Psoas muscle (tissue), 8 donors: ENCODE results near the gene TANC2. TPM values are rescaled to one million over a fixed set of nuclear protein-coding genes. Genes with fewer than 3 reads are reported as not detected.

ENCODE experiments used
- ATAC-seq, 4 donors: fragments of 200-7000 bp; cut with Tn5 transposase; one replicate each; pipeline ENCODE4 v1.9.1; 2020; ENCODE audit warnings: moderate library complexity in 3 of 4, mild to moderate bottlenecking in 2 of 4
- DNase-seq, 2 donors: peaks; one replicate each; pipeline ENCODE4 v3.0.0-alpha.2; 2020
- H3K27ac ChIP-seq: fragments of 200-600 bp; one replicate; pipeline ENCODE4 v1.8.0; 2022
- H3K27me3 ChIP-seq, 3 donors: fragments of 200-600 bp in 1 of 3; one replicate each; pipeline versions ENCODE4 v1.6.1 to v1.8.0; 2013 to 2022; ENCODE audit warnings: low read length in 2 of 3, mild to moderate bottlenecking in 2 of 3, moderate library complexity in 1 of 3; ENCODE audit not compliant: insufficient read depth in 3 of 3
- H3K36me3 ChIP-seq, 2 donors: fragments of 200-600 bp in 1 of 2; one replicate each; pipeline versions ENCODE4 v1.6.1 to v1.8.0; 2013 to 2022; ENCODE audit warnings: low read depth in 1 of 2, mild to moderate bottlenecking in 1 of 2, moderate library complexity in 1 of 2; ENCODE audit not compliant: insufficient read depth in 1 of 2
- H3K4me1 ChIP-seq: fragments of 200-600 bp; one replicate; pipeline ENCODE4 v1.8.0; 2022
- H3K4me3 ChIP-seq: fragments of 200-600 bp; one replicate; pipeline ENCODE4 v1.8.0; 2022; ENCODE audit warnings: mild to moderate bottlenecking
- H3K9me3 ChIP-seq: fragments of 200-600 bp; one replicate; pipeline ENCODE4 v1.8.0; 2022
- WGBS, 3 donors: extraction: QIAGEN DNeasy Blood & Tissue Kit; methylation state at CpG; one replicate each; pipeline versions ENCODE4 v1.1.6 to v1.1.7; 2013; 5-methylcytosine and 5-hydroxymethylcytosine counted together
- intact Hi-C, 2 donors: fragments of 100-400 bp; cut with DNase I; formaldehyde crosslinking; loops; one replicate each; pipeline versions ENCODE4 v1.11.0 to v1.14.2; 2022
- polyA plus RNA-seq, 3 donors: library from polyadenylated mRNA; stranded (reverse); fragments of 200-250 nt; gene quantifications; one replicate each; pipeline ENCODE4 v1.2.3, GENCODE V29; 2013
- total RNA-seq, 4 donors: library from RNA; stranded (reverse); fragmentation: NEBNext Ultra II Directional in 2 of 4; extraction: Animal tissue kit (Norgen Biotek cat#: 25700) in 2 of 4; gene quantifications; one replicate each; pipeline versions ENCODE4 v1.2.1 to v1.2.4, GENCODE V29; 2021 to 2023
- TF ChIP-seq, protein P1 (sequence below): fragments of 200-600 bp; IDR thresholded peaks from one replicate; pipeline ENCODE4 v1.8.0; 2022; ENCODE audit warnings: antibody characterized with exemption
- donor health status: healthy with polysubstance abuse.
- donor health status: DM: no; HTN: no; CAD: no; lungs with moderate emphysema.
- donor health status: Bipolar disorder and iron deficiency.
- donor health status: healthy.
- donor health status: DM: yes; HTN: yes; CAD: no.
- donor health status: DM: no; HTN: no; CAD: no.
- donor health status: DM: no; HTN: no; CAD: no.
- donor health status: DM: yes; HTN: yes; CAD: no.

The TANC2 gene
- total and polyA plus RNA-seq, 7 donors: 1.2 to 12.4 (median 6.1) TPM

DNA sequence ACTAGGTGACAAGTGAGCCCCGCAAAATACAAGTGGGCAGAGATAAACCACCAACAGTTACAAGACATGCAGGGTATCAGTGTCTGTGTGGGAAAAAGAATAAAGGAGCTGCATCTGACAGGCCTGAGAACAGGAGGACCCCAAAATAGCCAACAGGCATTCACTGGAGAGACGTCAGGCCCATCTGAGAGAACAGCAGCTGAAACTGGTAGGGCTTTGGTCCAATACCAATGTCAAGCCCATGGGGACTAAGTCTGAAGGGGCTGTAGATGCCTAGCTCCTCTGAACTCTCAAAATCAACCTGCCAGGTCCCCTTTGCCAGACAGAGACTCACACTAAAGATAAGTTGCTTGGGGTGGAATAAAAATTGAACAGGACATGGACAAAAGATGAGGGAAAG lies 30.5 kb upstream of the TANC2 start:
- no peak for DNase-seq
- TF ChIP-seq, protein P1, sequence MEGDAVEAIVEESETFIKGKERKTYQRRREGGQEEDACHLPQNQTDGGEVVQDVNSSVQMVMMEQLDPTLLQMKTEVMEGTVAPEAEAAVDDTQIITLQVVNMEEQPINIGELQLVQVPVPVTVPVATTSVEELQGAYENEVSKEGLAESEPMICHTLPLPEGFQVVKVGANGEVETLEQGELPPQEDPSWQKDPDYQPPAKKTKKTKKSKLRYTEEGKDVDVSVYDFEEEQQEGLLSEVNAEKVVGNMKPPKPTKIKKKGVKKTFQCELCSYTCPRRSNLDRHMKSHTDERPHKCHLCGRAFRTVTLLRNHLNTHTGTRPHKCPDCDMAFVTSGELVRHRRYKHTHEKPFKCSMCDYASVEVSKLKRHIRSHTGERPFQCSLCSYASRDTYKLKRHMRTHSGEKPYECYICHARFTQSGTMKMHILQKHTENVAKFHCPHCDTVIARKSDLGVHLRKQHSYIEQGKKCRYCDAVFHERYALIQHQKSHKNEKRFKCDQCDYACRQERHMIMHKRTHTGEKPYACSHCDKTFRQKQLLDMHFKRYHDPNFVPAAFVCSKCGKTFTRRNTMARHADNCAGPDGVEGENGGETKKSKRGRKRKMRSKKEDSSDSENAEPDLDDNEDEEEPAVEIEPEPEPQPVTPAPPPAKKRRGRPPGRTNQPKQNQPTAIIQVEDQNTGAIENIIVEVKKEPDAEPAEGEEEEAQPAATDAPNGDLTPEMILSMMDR: no peak
- no peak overlapping the region for H3K27ac ChIP-seq
- no peaks in the 10 kb centered on the region for H3K4me1 ChIP-seq
- no peaks in the 10 kb centered on the region for H3K27me3 ChIP-seq
- 60 to 70% (median 64%) methylated on average over 2 of the region's 2 CpGs for WGBS, 3 donors
- H3K9me3 ChIP-seq: no peaks in the 10 kb centered on the region
- intact Hi-C loops: no loop called here
- no peak for ATAC-seq
- H3K36me3 ChIP-seq: no peaks in the 10 kb centered on the region
- H3K4me3 ChIP-seq: no peak overlapping the region

DNA sequence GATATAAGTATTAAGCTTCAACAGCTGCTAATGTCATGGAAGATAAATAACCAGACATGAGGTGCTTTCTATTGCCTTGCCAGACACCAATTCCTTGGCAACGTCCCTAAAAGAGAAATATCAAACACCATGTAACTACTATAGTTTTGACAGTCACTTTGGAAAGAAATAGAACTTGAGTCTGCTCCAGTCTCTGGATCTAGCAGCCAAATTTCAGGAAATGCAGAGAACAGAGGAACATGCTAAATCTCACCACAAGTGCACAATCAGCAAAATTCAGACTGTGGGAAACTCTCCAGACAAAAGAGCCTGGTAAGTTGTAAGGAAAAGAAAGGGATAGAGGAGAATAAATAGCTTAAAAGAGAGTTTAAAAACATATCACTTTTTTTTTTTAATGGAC lies 28.4 kb upstream of the TANC2 start:
- DNase-seq (no peak), ATAC-seq (no peak)
- no peak overlapping the region for H3K27ac ChIP-seq
- no peak overlapping the region for H3K4me3 ChIP-seq
- WGBS, 3 donors: 21 to 30% (median 23%) methylated on average over 1 of the region's 1 CpG
- H3K9me3 ChIP-seq: peaks cover 9% of the 10 kb centered on the region
- no peaks in the 10 kb centered on the region for H3K4me1 ChIP-seq
- TF ChIP-seq, protein P1: no peak
- H3K36me3 ChIP-seq: no peaks in the 10 kb centered on the region
- no peaks in the 10 kb centered on the region for H3K27me3 ChIP-seq
- intact Hi-C loops: no loop called here

DNA sequence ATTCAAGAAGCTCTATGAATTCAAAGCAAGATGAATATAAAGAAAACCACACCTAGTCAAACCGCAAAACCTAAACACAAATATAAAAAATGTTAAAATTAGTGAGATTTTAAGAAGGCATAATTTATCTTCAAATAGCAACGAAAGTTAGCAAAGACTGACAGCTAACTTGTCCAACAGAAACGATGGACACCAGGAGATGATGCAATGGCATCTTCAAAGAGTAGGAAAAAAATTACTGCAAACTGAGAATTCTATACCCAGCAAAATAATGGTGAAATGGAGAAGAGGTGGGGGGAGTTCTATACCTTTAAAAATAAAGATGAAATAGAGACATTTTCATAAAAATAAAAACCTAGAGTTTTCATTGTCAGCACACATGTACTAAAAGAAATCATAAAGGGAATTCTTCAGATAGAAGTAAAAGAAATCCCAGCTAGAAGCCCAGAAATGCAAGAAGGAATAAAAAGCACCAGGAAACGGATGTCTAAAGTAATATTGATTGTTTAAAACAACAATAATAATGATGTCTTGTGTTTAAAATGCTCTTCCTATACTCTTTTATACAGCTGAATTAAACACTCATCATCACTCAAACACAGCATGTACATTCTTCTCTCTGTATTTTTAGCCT lies 24.6 kb upstream of the TANC2 start:
- Histone ChIP-seq H3K27ac (no peak overlapping the region), H3K9me3 (peaks cover 9% of the 10 kb centered on the region), H3K4me3 (no peak overlapping the region), H3K36me3 (no peaks in the 10 kb centered on the region), H3K27me3 (no peaks in the 10 kb centered on the region), H3K4me1 (no peaks in the 10 kb centered on the region)
- DNase-seq (no peak), ATAC-seq (no peak)
- intact Hi-C loops: no loop called here
- TF ChIP-seq, protein P1: no peak
- 83 to 89% (median 89%) methylated on average over 4 of the region's 4 CpGs for WGBS, 3 donors

DNA sequence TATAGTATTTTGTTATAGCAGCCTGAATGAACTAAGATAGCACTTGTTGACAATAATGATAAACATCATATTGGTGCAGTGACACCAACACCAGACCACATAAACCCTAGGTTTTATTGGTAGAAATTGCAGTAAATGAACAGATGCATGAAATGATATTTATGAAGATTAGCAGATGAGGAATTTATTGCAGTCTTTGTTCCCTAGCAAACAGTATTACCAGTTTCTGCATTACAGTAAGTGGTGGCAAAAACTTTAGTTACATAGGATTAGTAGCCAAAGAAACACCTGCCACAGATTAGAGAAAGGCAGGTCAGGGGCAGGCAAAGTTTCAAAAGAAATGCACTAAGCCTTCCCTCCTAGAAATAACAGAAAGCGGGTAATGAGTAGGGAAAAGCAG lies 17.7 kb upstream of the TANC2 start:
- H3K4me3 ChIP-seq: no peak overlapping the region
- no peak for DNase-seq
- no peaks in the 10 kb centered on the region for H3K9me3 ChIP-seq
- no peaks in the 10 kb centered on the region for H3K4me1 ChIP-seq
- no peaks in the 10 kb centered on the region for H3K27me3 ChIP-seq
- WGBS, 3 donors: 93 to 100% (median 95%) methylated on average over 1 of the region's 1 CpG
- no peak overlapping the region for H3K27ac ChIP-seq
- ATAC-seq: no peak
- intact Hi-C loops: no loop called here
- TF ChIP-seq, protein P1: no peak
- no peaks in the 10 kb centered on the region for H3K36me3 ChIP-seq

DNA sequence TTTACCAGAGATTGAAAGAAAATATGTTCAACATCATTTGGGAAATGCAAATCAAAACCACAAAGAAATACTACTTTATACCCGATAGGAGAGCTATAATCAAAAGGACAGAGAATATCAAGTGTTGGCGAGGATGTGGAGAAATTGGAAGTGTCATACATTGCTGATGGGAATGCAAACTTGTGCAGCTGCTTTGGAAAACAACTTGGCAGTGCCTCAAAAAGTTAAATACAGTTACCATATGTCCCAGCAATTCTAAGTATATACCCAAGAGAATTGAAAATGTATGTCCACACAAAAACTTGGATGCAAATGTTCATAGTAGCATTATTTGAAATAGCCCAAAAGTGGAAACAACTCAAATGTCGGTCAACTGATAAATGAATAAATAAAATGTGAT lies 17.0 kb upstream of the TANC2 start:
- Histone ChIP-seq H3K36me3 (no peaks in the 10 kb centered on the region), H3K4me3 (no peak overlapping the region), H3K27ac (no peak overlapping the region), H3K27me3 (no peaks in the 10 kb centered on the region), H3K9me3 (no peaks in the 10 kb centered on the region), H3K4me1 (no peaks in the 10 kb centered on the region)
- ATAC-seq: no peak
- WGBS, 3 donors: 57 to 73% (median 58%) methylated on average over 3 of the region's 3 CpGs
- DNase-seq: no peak
- TF ChIP-seq, protein P1: no peak
- intact Hi-C loops: no loop called here
